Measurements from ENCODE around the gene MT2A.
"Not testable (repeated sequence)": the region's sequence is repeated elsewhere in the genome, so short reads cannot be mapped to it uniquely, and the experiment has no call there.

The MT2A gene

DNA sequence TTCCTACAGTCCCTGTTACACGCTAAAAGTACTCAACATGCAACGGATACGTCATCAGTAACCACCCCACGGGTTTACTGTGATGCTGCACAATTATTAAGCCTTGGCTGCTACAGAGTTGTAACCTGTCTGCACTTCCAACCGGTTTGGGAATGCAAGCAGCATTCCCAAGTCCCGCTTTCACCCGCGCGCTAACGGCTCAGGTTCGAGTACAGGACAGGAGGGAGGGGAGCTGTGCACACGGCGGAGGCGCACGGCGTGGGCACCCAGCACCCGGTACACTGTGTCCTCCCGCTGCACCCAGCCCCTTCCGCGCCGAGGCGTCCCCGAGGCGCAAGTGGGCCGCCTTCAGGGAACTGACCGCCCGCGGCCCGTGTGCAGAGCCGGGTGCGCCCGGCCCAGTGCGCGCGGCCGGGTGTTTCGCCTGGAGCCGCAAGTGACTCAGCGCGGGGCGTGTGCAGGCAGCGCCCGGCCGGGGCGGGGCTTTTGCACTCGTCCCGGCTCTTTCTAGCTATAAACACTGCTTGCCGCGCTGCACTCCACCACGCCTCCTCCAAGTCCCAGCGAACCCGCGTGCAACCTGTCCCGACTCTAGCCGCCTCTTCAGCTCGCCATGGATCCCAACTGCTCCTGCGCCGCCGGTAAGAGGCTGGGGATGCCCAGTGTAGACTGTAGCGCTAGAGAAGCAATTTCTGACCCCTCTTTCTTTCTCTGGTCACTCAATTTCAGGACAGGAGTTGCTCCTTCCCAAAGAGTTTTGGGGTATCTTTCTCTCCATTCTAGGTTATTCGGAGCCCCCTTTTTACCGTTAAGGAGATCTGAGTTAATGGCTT is at the start of gene MT2A:
Gene MT2A (plus strand): TSS at position 542 of the 833 bp plus-strand sequence. CDS start 72 bp downstream, at position 614.
- peak; percentile 95 for DNase-seq

DNA sequence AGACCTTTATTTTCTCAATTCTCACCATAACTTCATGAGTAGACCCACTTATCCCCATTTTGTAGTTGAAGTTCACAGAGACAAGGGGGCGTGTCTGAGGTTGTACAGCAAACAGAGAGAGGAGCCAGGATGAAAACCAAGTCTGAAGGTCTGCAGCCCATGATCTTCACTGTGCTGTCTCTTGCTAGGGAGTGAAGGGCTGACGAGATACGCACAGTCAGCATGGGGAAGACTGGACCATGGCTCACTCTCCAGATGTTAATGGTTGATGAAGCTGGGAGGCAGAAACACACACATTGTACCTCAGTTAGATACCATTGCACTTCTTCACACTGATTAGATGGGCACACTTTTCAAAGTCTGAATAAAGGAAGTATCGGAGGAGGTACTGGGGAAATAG is 49.3 kb upstream of the MT2A start:
- DNase-seq = no peak

DNA sequence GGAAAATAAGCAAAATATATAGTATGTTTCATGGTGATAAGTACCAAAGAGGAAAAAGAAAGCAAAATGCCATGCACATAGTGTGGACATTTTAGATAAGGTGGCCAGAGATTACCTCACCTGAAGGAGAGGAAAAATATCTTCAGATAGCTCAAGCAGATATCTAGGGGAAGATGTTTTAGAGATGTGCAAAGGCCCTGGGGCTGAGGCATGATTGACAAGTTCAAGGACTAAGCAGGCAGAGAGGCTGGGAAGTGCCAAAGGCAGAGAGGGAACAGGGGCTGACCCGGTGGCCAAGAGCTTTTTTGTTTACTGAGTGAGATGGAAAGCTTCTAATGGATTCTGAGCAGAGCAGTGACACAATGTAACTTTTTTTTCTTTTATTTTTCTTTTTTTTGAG is 47.9 kb upstream of the MT2A start:
- DNase-seq = no peak

DNA sequence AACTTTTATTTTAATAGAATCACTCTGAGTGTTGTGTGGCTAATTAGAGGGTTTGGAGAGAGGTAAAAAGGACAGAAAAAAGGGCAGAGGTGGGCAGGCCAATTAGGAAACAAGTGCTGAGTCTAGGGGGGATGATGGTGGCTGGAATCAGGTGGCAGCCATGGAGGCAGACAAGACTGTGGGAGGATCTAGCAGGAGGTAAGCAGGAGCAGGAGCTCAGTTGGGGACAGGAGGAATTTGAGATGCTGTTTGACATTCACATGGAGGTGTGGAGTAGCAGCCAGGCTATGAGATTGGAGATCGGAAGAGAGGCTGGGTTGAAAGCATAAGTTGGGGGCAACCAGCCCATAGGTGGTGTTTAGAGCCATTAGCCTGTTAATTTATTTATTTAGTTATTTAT is 47.3 kb upstream of the MT2A start:
- DNase-seq = no peak

DNA sequence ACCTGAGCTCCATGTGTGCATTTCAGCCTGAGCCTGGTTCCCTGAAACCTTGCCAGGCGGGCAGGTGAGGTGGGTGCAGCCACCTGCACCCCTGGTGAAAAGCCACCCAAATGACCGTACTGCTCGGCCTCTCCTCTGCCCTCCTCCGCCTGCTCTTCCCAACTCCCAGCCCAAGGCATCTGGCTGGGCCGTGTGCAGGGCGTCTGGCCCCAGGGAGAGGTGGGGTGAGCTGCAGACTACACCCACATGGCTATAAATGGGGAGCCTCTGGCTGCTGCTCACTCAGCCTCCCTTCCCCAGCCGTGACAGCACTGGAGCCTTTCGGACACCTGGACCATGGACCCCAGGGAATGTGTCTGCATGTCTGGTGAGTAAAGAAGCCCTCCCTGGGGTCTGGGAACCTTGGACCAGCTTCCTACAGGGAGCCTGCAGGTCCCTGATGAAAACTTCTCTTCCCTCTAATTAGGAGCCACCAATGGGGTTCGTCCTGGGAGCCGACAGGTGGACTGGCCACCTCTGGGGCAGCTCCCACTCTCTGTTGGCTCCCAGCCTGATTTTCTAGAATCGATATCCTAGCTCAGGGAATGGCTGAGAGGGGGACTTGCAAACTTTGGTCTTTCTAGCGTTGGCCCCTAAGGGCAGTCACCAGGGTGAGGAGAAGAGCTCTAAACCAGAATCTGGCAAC is 43.4 kb upstream of the MT2A start, which contains the start of gene MT4:
Gene MT4 (plus strand): TSS at position 281 of the 685 bp plus-strand sequence. CDS start 56 bp downstream, at position 337.
- no peak for DNase-seq

DNA sequence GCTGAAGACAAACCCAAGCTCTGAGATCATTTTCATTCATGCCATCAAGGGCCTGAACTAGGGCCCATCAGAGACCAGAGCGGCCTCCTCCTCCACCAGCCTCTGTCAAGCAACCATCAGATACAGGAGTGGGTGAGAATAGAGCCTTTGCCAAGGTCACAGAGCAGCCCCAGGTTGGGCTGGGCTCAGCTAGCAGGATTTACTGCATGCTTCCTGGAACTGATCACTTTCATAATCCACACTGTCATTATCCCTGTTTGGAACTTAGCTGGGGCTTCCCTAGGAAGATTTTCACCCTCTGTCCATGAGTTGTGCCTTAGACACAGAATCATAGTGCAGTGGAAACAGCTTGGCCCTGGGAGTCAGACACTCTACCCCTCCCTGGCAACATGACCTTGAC is 38.4 kb upstream of the MT2A start:
- DNase-seq = no peak

DNA sequence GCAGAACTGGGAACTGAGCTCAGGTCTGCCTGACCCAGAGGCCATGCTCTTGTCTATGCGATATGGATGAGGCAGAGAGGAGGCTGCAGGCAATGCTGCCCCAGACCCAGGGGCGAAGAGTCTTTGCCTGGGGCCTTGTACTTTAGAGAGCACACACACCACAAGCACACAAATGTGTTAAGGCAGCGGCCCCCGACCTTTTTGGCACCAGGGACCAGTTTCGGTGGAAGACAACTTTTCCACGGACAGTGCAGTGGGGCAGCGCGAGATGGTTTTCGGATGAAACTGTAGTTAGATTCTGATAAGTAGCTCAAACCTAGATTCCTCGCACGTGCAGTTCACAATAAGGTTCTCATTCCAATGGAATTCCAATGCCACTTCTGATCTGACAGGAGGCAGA is 36.9 kb upstream of the MT2A start:
- DNase-seq = no peak

DNA sequence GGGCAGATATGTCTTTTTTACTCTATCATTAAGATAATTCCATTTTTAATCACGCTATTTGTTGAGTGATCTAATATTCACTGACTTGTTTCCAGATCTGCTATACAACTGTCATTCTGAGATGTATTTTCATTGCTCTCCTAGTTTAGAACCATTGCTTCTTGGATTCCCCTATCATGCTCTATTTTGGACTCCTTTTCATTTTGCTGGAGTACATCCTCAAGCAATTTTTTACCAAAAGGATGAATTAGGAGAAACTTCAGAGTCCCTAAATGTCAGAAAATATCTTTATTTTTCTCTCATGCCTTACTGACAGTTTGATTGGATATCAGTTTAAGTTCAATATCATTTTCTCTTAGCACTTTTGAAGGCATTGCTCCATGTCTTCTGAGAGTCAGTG is 33.8 kb upstream of the MT2A start:
- no peak for DNase-seq

DNA sequence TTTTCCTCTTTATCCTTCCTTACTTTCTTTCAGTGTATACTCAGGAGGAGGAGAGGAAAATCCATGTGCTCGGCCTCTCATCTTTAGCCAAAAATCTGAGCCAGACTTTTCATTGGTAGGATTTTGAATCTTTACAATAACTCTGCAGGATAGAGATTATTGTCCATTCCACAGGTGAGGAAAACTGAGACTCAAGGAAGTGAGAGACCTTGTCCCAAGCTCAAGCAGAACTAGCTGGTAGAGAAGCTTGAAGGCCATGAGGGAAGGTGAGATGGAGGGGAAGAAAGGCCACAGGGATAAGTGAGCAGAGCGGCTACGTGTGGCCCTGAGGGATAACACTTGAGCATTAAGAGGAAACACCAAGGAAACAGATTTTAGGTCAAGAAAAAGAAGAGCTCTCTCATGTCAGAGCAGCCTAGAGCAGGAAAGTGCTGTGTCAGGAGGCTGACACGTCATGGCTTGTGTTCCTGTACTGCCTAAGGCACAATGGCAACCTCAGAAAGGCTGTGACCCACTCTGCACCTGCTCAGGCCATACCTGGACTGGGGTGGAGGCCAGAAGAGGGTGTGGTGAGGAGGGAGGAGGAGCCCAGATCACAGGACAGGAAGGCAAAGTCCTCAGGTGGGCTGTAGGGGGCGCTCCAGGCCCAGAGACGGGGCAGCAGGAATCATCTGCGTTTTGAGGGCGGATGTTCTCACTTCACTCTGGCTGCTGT is 31.6 kb upstream of the MT2A start:
- DNase-seq = peak; percentile 55

DNA sequence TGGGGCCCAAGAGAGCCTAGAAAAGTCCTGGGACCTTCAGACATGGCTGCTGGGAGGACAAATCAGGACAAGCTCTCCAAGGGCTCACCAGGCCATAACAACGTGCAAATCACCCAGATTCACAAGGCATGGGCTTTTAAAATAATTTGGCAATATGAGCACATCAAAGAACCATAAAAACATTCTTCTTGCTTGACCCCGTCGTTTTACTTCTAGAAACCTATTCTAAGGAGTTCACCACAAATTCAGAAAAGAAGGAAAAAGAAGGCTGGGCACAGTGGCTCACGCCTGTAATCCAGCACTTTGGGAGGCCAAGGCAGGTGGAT is 31.1 kb upstream of the MT2A start:
- no peak for DNase-seq

DNA sequence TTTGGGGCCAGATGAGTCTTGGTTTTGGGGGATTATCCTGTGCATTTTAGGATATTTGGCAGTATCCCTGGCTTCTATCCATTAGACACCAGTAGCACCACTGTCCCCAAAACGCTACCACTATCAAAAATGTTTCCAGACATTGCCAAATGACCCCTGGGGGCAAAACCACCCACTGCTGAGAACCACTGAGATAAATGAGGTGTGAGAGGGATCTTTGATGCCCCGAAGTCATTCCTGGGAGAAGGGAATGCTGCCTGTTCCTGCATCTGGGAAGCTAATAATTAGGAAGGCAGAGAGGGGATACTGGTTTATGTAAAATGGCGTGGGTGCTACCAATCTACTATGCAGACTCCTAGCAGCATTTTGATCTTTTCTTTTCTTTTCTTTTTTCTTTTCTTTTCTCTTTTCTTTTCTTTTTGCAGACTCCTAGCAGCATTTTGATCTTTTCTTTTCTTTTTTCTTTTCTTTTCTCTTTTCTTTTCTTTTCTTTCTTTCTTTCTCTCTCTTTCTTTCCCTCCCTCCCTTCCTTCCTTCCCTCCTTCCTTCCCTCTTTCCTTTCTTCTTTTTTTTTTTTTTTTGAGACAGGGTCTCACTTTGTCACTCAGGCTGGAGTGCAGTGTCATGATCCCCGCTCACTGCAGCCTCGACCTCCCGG is 27.9 kb upstream of the MT2A start:
- DNase-seq = no peak

DNA sequence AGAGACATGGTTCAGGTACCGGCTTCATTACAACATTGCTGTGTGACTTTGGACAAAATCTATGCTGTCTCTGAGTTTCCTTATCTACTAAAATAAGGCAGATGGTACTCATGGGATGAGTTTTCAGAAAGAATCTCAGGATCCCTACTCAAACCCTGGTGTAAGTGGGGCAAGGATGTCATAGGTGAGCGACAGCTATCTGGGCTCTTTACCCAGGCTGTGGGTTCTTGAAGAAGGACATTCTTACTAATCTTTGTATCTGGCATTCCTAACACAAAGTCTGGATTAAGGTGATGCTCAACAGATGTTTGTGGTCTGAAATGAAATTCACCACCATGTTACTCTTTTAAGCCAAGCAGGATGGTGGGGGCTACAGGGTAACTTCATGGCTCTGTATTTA is 25.5 kb upstream of the MT2A start:
- not testable (repeated sequence) for DNase-seq

DNA sequence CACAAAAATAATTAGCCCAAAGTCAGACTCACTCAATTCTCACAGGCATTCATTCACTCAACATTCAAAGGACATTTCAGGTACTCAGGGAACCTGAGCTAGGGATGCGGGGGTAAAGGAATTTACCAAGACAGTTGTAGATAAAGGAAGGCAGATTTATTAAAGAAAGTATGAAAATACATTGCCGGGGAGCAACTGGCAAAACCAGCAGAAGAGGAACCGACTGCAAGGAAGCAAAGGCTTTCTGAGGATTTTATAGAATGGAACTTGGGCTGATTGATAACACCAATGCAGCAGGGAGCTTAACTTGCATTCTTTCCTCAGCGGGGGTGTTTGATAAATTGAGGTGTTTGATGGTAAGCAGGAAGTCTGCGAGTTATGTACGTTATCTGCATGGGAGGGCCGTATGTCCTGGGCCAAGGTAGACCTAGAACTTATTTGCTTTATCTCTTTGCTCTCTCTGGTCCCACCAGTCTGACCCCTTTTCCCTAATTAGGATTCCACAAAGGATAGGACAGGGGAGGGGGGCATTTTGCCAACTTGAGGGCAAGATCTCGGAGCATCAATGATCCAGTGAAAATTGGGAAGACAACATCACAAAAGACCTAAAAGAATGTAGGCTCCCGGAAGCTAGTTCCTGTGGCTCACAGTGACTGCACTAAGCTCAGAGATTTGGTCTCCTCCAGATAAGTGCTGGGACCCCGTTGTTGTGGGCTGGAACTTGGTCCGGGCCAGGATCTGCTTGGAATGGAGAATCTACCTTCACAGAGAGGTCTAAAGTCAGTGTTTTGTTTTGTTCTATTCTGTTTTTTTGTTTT is 24.8 kb upstream of the MT2A start:
- DNase-seq = no peak

DNA sequence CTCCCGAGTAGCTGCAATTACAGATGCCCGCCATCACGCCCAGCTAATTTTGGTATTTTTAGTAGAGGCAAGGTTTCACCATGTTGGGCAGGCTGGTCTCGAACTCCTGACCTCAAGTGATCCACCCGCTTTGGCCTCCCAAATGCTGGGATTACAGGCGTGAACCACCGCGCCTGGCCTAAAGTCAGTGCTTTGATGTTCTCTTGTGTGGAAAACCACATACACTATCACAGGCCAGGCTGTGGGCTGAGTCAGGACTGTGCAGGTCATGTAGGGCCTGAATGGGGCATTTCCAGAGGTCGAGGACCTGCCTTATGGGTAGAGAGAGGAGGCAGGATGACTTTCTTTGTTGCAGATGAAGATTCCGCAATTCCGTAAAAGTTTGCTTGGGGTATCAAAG is 24.1 kb upstream of the MT2A start:
- no peak for DNase-seq

DNA sequence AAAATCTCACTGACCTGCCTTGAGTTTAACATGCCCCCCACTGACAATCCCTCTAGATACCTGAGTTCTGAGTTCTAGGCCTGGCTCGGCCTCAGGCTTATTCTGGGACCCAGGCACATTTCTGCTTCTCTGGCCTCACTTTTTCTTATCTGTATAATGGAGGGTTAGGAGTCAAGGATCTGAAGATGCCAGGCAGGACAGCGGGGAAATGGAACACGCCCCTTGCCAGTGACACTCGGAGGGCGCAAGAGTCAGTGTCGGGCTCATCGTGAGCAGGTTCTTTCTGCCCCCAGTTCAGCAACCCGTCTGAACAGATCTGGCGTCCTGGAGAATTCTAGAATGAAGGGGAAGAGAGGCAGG is 19.6 kb upstream of the MT2A start:
- no peak for DNase-seq

DNA sequence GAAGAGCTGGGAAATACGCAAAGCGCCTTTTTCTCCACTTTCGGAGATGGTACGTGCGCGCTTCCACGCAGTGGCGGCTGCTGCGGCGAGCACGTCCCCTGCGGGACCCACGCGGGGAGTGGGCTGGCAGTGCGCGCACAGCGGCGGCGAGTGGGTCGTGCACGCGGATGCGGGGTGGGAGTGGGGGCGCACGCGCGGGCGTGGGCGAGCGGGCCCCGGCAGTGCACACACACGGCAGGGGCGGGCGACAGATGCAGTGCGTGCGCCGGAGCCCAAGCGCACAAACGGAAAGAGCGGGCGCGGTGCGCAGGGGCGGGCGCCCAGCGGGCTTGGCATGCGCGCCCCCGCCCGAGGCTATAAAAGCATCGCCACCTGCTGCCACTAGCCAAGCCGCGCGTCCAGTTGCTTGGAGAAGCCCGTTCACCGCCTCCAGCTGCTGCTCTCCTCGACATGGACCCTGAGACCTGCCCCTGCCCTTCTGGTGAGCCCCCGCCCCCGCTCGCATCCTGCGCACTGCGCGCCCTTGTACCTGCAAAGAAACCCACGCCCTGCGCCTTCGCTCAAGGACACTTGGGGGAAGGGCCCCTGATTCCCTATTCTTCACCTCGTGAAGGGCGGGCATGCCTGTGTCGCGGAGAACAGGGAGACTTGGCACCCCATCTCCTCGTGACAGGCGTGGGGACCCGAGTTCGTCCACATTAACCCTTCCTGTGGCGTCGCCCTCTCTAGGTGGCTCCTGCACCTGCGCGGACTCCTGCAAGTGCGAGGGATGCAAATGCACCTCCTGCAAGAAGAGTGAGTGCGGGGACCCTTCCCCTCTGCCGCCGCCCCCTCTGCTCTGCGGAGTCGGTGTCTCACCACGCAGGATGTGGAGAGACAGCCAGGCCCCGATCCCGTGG is 19.0 kb upstream of the MT2A start, which contains the start of gene MT3:
Gene MT3 (plus strand): TSS at position 388 of the 899 bp plus-strand sequence. CDS start 63 bp downstream, at position 451.
- DNase-seq = peak; percentile 35

DNA sequence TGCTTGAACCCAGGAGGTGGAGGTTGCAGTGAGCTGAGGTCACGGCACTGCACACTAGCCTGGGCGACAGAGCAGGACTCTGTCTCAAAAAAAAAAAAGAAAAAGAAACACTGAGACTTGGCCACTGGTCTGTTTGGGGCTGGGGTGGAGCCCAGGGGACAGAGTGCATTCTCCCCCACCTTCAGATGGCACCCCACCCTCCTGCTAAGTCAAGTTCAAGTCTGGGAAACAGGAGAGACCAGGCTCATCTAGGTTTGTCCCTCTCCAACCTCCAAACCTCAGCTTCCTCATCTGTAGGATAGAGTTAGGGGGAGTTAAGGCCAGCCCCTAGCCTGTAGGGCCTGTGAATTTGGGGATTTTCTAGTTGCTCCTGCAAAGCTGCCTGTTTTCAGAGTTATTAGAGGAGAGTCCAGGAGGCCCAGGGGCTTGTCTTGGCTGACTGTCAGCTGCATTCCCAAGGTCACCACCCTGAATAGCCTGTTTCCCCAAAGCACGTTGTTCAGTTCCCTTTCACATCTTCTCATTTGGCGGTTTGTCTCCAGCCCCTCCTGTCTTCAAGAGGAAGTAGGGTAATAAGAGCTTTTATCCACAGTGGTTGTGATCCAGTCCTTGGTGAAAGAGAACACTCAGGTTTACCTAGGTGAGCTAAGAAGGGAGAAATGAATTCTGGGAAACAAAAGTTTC is 16.9 kb upstream of the MT2A start:
- no peak for DNase-seq

DNA sequence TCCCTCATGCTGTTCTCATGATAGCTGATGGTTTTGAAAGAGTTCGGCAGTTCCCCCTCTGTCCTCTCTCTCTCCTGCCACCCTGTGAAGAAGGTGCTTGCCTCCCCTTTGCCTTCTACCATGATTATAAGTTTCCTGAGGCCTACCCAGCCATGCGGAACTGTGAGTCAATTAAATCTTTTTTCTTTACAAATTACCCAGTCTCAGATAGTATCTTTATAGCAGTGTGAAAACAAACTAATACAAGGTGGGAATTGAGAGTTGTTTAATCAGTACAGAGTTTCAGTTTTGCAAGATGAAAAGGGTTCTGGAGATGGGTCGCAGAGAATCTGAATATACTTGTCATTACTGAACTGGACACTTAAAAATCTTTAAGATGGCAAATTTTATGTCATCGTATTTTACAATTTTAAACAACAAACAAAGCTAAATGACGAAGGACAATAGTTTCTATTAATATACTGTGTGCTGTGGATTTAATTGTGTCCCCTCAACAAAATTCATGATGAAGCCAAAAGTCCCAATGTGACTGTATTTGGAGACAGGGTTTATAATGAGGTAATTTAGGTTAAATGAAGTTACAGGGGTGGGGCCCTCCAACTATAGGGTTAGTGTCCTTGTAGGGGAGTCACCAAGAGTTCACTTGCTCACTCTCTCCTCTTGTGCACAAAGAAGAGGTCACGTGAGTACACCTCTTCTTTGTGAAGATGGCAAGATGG is 14.7 kb upstream of the MT2A start:
- no peak for DNase-seq

DNA sequence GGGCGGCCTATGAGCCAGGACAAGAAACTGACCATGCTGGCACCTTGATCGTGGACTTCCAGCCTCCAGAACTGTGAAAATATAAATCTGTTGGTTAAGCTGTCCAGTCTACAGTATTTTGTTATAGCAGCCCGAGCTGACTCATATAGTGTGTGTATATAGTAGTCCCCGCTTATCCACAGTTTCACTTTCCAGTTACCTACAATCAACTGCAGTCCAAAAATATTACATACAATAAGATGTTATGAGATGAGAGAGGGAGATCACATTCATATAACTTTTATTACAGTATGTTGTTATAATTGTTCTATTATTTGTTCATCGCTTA is 14.1 kb upstream of the MT2A start:
- DNase-seq = no peak

DNA sequence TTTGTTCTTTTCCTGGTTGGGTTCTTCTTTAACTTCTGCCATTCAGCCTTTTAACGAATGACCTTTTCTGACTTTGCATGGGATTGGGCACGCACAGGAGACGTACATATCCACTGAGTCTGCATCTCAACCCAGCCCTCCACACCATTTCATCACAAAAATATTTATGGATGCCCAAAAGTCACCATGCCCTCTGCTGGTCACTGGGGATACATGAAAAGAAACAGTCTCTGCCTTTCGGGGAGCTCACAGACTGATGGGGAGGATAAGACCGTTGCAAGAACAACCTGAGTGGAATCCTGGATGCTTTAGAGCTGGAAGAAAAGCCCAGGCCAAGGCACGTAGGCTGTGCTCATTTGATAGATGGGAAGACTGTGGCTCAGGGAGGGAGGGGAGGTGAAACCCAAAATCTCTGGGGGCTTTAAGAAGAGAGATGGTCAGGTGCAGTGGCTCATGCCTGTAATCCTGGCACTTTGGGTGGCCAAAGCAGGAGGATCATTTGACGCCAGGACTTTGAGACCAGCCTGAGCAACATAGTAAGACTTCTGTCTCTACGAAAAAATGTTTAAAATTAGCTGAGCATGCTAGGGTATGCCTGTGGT is 7.9 kb upstream of the MT2A start:
- no peak for DNase-seq

Measured in femur (tissue), 1 donor.